NB4 (cell line): Measurements from ENCODE around the gene POLR2L.

Experiments used
- POLR2A ChIP-seq: IDR thresholded peaks from 2 replicates; pipeline ENCODE4 v1.6.1; 2011; ENCODE audit warnings: mild to moderate bottlenecking; ENCODE audit not compliant: insufficient read length; ENCODE audit errors: extremely low read depth
- TF ChIP-seq, protein P1 (sequence below): IDR thresholded peaks from one replicate; pipeline ENCODE4 v1.5.1; 2012; ENCODE audit warnings: low read depth, low read length
- TF ChIP-seq, protein P2 (sequence below): IDR thresholded peaks from 2 replicates; pipeline ENCODE4 v1.6.1; 2011; ENCODE audit warnings: low read depth, low read length

DNA sequence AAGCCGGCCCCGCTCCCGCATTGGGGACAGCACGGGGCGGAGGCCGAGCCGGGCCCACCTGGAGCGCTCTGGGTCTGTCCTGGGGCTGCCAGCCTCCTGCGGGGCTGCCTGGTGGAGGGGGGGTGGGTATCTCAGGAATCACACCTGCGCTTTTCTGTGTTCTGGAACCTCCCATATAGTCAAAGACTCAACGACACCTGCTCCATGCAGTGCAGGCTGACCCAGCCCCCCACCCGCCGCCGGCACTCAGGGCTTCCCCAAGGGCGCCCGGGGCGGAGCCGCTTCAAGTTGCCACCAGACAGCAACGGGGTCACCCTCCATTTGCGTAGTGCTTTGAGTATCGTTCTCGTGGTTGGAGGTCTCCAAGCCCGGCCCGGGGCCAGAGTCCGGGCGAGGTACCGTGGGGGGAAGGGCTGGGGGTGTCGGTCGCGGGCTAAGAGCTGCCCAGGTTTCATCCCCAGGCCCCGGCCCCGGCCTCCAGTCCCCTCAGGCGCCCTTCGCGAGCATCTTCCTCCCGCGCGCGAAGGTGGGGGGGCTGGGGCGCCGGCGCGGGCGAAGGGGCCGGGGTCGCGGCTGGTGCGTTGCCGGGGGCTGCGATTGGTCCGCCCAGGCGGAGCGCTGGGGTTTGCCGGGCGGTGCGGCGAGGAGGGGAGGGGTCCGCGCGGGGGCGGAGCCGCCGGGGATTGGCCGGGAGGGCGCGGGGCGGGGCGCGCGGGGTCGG lies 6.9 kb upstream of the POLR2L start:
- TF ChIP-seq, protein P1, sequence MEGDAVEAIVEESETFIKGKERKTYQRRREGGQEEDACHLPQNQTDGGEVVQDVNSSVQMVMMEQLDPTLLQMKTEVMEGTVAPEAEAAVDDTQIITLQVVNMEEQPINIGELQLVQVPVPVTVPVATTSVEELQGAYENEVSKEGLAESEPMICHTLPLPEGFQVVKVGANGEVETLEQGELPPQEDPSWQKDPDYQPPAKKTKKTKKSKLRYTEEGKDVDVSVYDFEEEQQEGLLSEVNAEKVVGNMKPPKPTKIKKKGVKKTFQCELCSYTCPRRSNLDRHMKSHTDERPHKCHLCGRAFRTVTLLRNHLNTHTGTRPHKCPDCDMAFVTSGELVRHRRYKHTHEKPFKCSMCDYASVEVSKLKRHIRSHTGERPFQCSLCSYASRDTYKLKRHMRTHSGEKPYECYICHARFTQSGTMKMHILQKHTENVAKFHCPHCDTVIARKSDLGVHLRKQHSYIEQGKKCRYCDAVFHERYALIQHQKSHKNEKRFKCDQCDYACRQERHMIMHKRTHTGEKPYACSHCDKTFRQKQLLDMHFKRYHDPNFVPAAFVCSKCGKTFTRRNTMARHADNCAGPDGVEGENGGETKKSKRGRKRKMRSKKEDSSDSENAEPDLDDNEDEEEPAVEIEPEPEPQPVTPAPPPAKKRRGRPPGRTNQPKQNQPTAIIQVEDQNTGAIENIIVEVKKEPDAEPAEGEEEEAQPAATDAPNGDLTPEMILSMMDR: no peak
- no peak for TF ChIP-seq POLR2A
- TF ChIP-seq, protein P2, sequence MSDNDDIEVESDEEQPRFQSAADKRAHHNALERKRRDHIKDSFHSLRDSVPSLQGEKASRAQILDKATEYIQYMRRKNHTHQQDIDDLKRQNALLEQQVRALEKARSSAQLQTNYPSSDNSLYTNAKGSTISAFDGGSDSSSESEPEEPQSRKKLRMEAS: no peak
